OCI-LY3 (cell line): ENCODE data around the gene CD300LG.
"Not testable (repeated sequence)": the region's sequence is repeated elsewhere in the genome, so short reads cannot be mapped to it uniquely, and the experiment has no call there.

Experiments
- H2AFZ ChIP-seq: fragments of 200-600, 300-600 bp; shearing (Covaris generic); 2 replicates; pipeline ENCODE4 v1.6.0; 2014; ENCODE audit warnings: antibody characterized with exemption, low read depth, low read length
- H3K27ac ChIP-seq: fragments of 200-600, 300-600 bp; sonication (generic); 2 replicates; pipeline ENCODE4 v1.5.1; 2014; ENCODE audit warnings: mild to moderate bottlenecking, low read length, moderate library complexity, mixed read lengths
- H3K27me3 ChIP-seq: fragments of 200-600, 300-600 bp; sonication (generic); 2 replicates; pipeline ENCODE4 v1.6.1; 2014; ENCODE audit warnings: low read depth, low read length, mixed read lengths
- H3K36me3 ChIP-seq: fragments of 200-600, 300-600 bp; sonication (generic); replicated peaks from 2 replicates; pipeline ENCODE3; 2014; ENCODE audit warnings: low read depth, low read length, mixed read lengths
- H3K4me1 ChIP-seq: fragments of 300-600, 200-600 bp; sonication (generic); 2 replicates; pipeline ENCODE4 v1.6.1; 2014; ENCODE audit warnings: low read length, mixed read lengths
- H3K4me2 ChIP-seq: fragments of 200-600, 300-600 bp; sonication (generic); 2 replicates; pipeline ENCODE4 v1.6.1; 2014; ENCODE audit warnings: low read length, mixed read lengths
- H3K4me3 ChIP-seq: fragments of 300-600, 200-600 bp; sonication (generic); 2 replicates; pipeline ENCODE4 v1.5.1; 2014; ENCODE audit warnings: antibody characterized with exemption, mild to moderate bottlenecking, low read length, moderate library complexity
- H3K79me2 ChIP-seq: fragments of 300-600, 200-600 bp; shearing (Covaris generic); 2 replicates; pipeline ENCODE4 v1.6.1; 2014; ENCODE audit warnings: mild to moderate bottlenecking, low read length, mixed read lengths
- H3K9ac ChIP-seq: fragments of 300-600, 200-600 bp; shearing (Covaris generic); 2 replicates; pipeline ENCODE4 v1.6.0; 2014; ENCODE audit warnings: mild to moderate bottlenecking, low read length, moderate library complexity
- H3K9me3 ChIP-seq: fragments of 200-600, 300-600 bp; shearing (Covaris generic); 2 replicates; pipeline ENCODE4 v1.6.1; 2014; ENCODE audit warnings: low read length, mixed read lengths; ENCODE audit not compliant: insufficient read depth
- H4K20me1 ChIP-seq: fragments of 200-600, 300-600 bp; sonication (generic); 2 replicates; pipeline ENCODE4 v1.6.1; 2016; ENCODE audit warnings: low read length, mixed read lengths; ENCODE audit not compliant: insufficient read depth
- CTCF ChIP-seq: fragments of 200-600, 300-600 bp; sonication (generic); IDR thresholded peaks from 2 replicates; pipeline ENCODE4 v1.5.1; 2014; ENCODE audit warnings: antibody characterized with exemption, low read length, low read depth
- EZH2phosphoT487 ChIP-seq: fragments of 200-600 bp; shearing (Covaris generic); IDR thresholded peaks from 2 replicates; pipeline ENCODE4 v1.6.1; 2018; ENCODE audit warnings: antibody characterized with exemption, mixed run types, low read depth

Gene CD300LG

DNA sequence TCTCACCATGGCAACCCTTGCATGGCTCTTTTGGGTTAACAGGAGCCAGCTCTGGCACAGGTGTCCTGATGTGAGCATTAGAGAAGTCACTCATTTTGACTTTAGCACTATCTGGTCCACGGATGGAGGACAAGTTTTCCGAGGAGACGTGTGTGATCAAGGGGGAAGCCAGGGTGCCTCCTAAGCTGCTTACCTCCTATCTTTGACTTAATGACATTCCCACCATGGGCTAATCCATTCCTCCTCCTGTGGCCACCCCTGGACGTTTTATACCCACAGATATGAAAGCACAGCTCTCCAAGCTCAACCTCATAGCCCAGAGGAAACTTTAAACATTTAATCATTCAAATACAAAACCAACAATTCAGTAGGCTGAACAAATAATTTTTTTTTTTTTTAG, 41.6 kb downstream of the CD300LG start:
- H3K27ac ChIP-seq: no peak overlapping the region
- TF ChIP-seq CTCF (no peak), EZH2phosphoT487 (no peak)
- no peaks in the 10 kb centered on the region for H4K20me1 ChIP-seq
- no peaks in the 10 kb centered on the region for H3K9me3 ChIP-seq
- no peaks in the 10 kb centered on the region for H3K79me2 ChIP-seq
- H3K4me2 ChIP-seq: no peak overlapping the region
- no peak overlapping the region for H3K9ac ChIP-seq
- no peaks in the 10 kb centered on the region for H3K4me1 ChIP-seq
- H3K4me3 ChIP-seq: no peak overlapping the region
- H3K36me3 ChIP-seq: no peaks in the 10 kb centered on the region
- H2AFZ ChIP-seq: no peak overlapping the region
- peaks cover 29% of the 10 kb centered on the region for H3K27me3 ChIP-seq

GRCh38 chr17:43890240-43890639, 43.3 kb downstream of the CD300LG start:
- Histone ChIP-seq H3K4me1 (no peaks in the 10 kb centered on the region), H4K20me1 (no peaks in the 10 kb centered on the region), H3K36me3 (no peaks in the 10 kb centered on the region), H3K9ac (no peak overlapping the region), H3K9me3 (no peaks in the 10 kb centered on the region), H3K4me2 (no peak overlapping the region), H3K27me3 (peaks cover 25% of the 10 kb centered on the region), H3K4me3 (no peak overlapping the region), H3K27ac (no peak overlapping the region), H3K79me2 (no peaks in the 10 kb centered on the region), H2AFZ (no peak overlapping the region)
- TF ChIP-seq EZH2phosphoT487: no peak
- no peak for TF ChIP-seq CTCF

DNA sequence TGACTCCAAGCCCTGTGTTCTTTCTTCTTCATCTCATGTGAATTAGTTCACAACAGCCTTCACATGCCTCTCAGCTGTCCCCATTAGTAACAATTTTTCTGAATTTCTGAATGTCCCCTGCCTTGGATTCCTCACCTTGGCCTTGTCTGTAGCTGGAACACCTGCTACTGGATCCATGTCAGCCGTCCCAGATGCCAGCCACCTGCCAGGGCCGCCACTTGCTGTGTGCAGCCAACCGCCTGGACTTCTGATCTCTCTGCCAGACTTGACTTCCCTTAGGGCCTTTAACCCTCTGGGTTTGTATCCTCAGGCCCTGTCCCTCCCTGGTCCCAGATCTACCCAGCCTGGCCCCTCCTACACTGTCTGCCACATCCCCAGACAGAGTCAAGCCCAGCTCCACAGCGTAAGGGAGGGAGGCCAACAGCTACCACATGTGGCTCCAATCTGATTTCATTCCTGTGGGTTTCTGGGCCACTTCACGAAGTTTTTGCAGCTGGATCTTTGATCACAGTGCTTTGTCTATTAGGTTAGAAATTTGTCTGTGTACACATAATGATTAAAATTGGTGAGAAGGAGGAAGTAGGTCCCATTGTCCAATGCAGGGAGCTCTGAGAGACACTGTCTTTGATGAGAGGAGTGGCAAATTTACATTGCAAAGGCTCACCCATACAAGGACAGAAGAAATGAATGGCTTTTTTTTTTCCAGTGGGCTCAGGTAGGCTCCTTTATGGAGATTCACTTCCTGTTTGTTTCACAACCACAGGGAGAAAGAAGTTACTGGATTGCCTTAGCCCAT, 45.1 kb downstream of the CD300LG start:
- H3K4me1 ChIP-seq: no peaks in the 10 kb centered on the region
- H2AFZ ChIP-seq: no peak overlapping the region
- no peak for TF ChIP-seq EZH2phosphoT487
- TF ChIP-seq CTCF: no peak
- H3K9me3 ChIP-seq: no peaks in the 10 kb centered on the region
- no peaks in the 10 kb centered on the region for H4K20me1 ChIP-seq
- no peaks in the 10 kb centered on the region for H3K79me2 ChIP-seq
- H3K36me3 ChIP-seq: no peaks in the 10 kb centered on the region
- no peak overlapping the region for H3K27ac ChIP-seq
- no peak overlapping the region for H3K4me2 ChIP-seq
- no peak overlapping the region for H3K4me3 ChIP-seq
- H3K27me3 ChIP-seq: peaks cover 30% of the 10 kb centered on the region
- H3K9ac ChIP-seq: no peak overlapping the region

DNA sequence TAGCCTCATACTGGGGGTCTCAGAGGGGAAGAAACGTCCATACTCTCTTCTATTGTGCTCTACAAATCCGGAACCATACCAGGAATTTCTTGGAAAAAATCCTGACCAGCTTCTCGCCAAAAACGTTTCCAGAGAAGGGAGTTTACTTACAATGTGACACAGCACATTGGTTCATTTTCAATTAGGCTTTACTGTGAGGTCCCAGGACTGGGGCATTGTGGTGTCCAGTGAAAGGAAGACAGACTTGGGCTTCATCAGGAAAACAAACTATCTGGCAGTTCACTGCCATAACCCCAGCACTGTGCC, 45.6 kb downstream of the CD300LG start:
- no peak overlapping the region for H3K4me3 ChIP-seq
- peaks cover 33% of the 10 kb centered on the region for H3K27me3 ChIP-seq
- TF ChIP-seq CTCF (no peak), EZH2phosphoT487 (no peak)
- no peak overlapping the region for H3K27ac ChIP-seq
- H3K36me3 ChIP-seq: no peaks in the 10 kb centered on the region
- H3K4me1 ChIP-seq: no peaks in the 10 kb centered on the region
- no peak overlapping the region for H3K4me2 ChIP-seq
- no peak overlapping the region for H3K9ac ChIP-seq
- no peaks in the 10 kb centered on the region for H3K79me2 ChIP-seq
- no peaks in the 10 kb centered on the region for H4K20me1 ChIP-seq
- no peaks in the 10 kb centered on the region for H3K9me3 ChIP-seq
- H2AFZ ChIP-seq: no peak overlapping the region

- not testable (repeated sequence) for H3K9ac ChIP-seq, H3K4me2 ChIP-seq, H3K79me2 ChIP-seq, H4K20me1 ChIP-seq, H3K4me3 ChIP-seq, H2AFZ ChIP-seq, H3K9me3 ChIP-seq, H3K27ac ChIP-seq, H3K4me1 ChIP-seq, H3K36me3 ChIP-seq
- peaks cover 31% of the 10 kb centered on the region for H3K27me3 ChIP-seq
Observed at GRCh38 chr17:43894494-43894893, 47.5 kb downstream of the CD300LG start.
